DND-41 (cell line): ENCODE data around the gene VTI1A.

Experiments used
- EZH2 ChIP-seq: IDR thresholded peaks from 3 replicates; pipeline ENCODE4 v1.6.1; 2012; ENCODE audit warnings: borderline replicate concordance, low read depth, mild to moderate bottlenecking, moderate library complexity, low read length, inconsistent platforms; ENCODE audit not compliant: severe bottlenecking
- TF ChIP-seq, protein P1 (sequence below): IDR thresholded peaks from 2 replicates; pipeline ENCODE4 v1.5.1; 2012; ENCODE audit warnings: borderline replicate concordance, low read length, moderate library complexity, mild to moderate bottlenecking; ENCODE audit not compliant: poor library complexity, severe bottlenecking; ENCODE audit errors: extremely low read depth

- TF ChIP-seq, protein P1, sequence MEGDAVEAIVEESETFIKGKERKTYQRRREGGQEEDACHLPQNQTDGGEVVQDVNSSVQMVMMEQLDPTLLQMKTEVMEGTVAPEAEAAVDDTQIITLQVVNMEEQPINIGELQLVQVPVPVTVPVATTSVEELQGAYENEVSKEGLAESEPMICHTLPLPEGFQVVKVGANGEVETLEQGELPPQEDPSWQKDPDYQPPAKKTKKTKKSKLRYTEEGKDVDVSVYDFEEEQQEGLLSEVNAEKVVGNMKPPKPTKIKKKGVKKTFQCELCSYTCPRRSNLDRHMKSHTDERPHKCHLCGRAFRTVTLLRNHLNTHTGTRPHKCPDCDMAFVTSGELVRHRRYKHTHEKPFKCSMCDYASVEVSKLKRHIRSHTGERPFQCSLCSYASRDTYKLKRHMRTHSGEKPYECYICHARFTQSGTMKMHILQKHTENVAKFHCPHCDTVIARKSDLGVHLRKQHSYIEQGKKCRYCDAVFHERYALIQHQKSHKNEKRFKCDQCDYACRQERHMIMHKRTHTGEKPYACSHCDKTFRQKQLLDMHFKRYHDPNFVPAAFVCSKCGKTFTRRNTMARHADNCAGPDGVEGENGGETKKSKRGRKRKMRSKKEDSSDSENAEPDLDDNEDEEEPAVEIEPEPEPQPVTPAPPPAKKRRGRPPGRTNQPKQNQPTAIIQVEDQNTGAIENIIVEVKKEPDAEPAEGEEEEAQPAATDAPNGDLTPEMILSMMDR, result no peak
- TF ChIP-seq EZH2, result no peak
Observed at GRCh38 chr10:112421731-112422130, 25.3 kb upstream of the VTI1A start.
